H9 (cell line): ENCODE data around the gene TESK2. TPM values are rescaled to one million over a fixed set of nuclear protein-coding genes. Genes with fewer than 3 reads are reported as not detected.
A peak's percentile ranks its signal among the peaks of the same experiment; 100 is the strongest.

Source experiments
- DNase-seq: peaks from one replicate; pipeline ENCODE4 v3.0.0-alpha.2; 2017
- H2AFZ ChIP-seq: one replicate; pipeline ENCODE4 v1.6.1; 2013; ENCODE audit warnings: mild to moderate bottlenecking, low read length, control low read depth, moderate library complexity
- H2AK5ac ChIP-seq: 2 replicates; pipeline ENCODE4 v1.6.1; 2013; ENCODE audit warnings: low read length, control low read depth, mixed read lengths; ENCODE audit not compliant: insufficient read length
- H2BK120ac ChIP-seq: one replicate; pipeline ENCODE4 v1.6.1; 2013; ENCODE audit warnings: low read depth, mild to moderate bottlenecking, low read length, control low read depth, inconsistent platforms; ENCODE audit not compliant: poor library complexity, severe bottlenecking
- H2BK12ac ChIP-seq: 2 replicates; pipeline ENCODE4 v1.6.1; 2013; ENCODE audit warnings: low read length, control low read depth, mixed read lengths, low read depth; ENCODE audit not compliant: insufficient read length
- H2BK15ac ChIP-seq: 2 replicates; pipeline ENCODE4 v1.6.1; 2013; ENCODE audit warnings: low read depth, low read length, control low read depth
- H2BK20ac ChIP-seq: one replicate; pipeline ENCODE4 v1.6.1; 2013; ENCODE audit warnings: low read depth, mild to moderate bottlenecking, low read length, control low read depth, inconsistent platforms; ENCODE audit not compliant: poor library complexity, severe bottlenecking
- H2BK5ac ChIP-seq: 2 replicates; pipeline ENCODE4 v1.6.1; 2013; ENCODE audit warnings: low read length, control low read depth, mixed read lengths; ENCODE audit not compliant: insufficient read length
- H3K14ac ChIP-seq: 2 replicates; pipeline ENCODE4 v1.6.1; 2013; ENCODE audit warnings: low read length, control low read depth; ENCODE audit not compliant: insufficient read depth
- H3K18ac ChIP-seq: 2 replicates; pipeline ENCODE4 v1.6.1; 2013; ENCODE audit warnings: low read depth, mild to moderate bottlenecking, mixed read lengths, low read length, control low read depth; ENCODE audit not compliant: insufficient read length
- H3K23ac ChIP-seq: 2 replicates; pipeline ENCODE4 v1.6.1; 2013; ENCODE audit warnings: low read length, control low read depth, mixed read lengths, low read depth; ENCODE audit not compliant: insufficient read length
- H3K23me2 ChIP-seq: 2 replicates; pipeline ENCODE4 v1.6.1; 2013; ENCODE audit warnings: low read depth, mild to moderate bottlenecking, mixed read lengths, low read length, control low read depth; ENCODE audit not compliant: insufficient read length, poor library complexity, severe bottlenecking
- H3K27ac ChIP-seq: 2 replicates; pipeline ENCODE4 v1.5.1; 2013; ENCODE audit warnings: low read length, control low read depth, mixed read lengths, low read depth; ENCODE audit not compliant: insufficient read length
- H3K27me3 ChIP-seq: 2 replicates; pipeline ENCODE4 v1.6.1; 2013; ENCODE audit warnings: low read length, control low read depth, inconsistent platforms; ENCODE audit not compliant: insufficient read depth
- H3K4ac ChIP-seq: 2 replicates; pipeline ENCODE4 v1.6.1; 2013; ENCODE audit warnings: low read depth, mild to moderate bottlenecking, control low read depth, inconsistent platforms, low read length, moderate library complexity
- H3K4me1 ChIP-seq: 2 replicates; pipeline ENCODE4 v1.6.1; 2013; ENCODE audit warnings: low read length, control low read depth, inconsistent platforms; ENCODE audit not compliant: insufficient read depth
- H3K4me2 ChIP-seq: 2 replicates; pipeline ENCODE4 v1.6.1; 2013; ENCODE audit warnings: low read length, control low read depth, mixed read lengths; ENCODE audit not compliant: insufficient read length, insufficient read depth
- H3K56ac ChIP-seq: 2 replicates; pipeline ENCODE4 v1.6.1; 2013; ENCODE audit warnings: low read depth, mild to moderate bottlenecking, mixed read lengths, low read length, control low read depth; ENCODE audit not compliant: insufficient read length
- H3K79me1 ChIP-seq: 2 replicates; pipeline ENCODE4 v1.6.1; 2013; ENCODE audit warnings: low read depth, mild to moderate bottlenecking, moderate library complexity, low read length, control low read depth, inconsistent platforms; ENCODE audit not compliant: insufficient read depth, poor library complexity, severe bottlenecking
- H3K79me2 ChIP-seq: 2 replicates; pipeline ENCODE4 v1.6.1; 2013; ENCODE audit warnings: low read length, control low read depth, inconsistent platforms; ENCODE audit not compliant: insufficient read depth
- H3K9ac ChIP-seq: 2 replicates; pipeline ENCODE4 v1.6.1; 2013; ENCODE audit warnings: low read length, control low read depth, mixed read lengths; ENCODE audit not compliant: insufficient read length; ENCODE audit errors: extremely low read depth
- H3K9me3 ChIP-seq: one replicate; pipeline ENCODE4 v1.6.1; 2013; ENCODE audit warnings: low read depth, low read length, inconsistent platforms; ENCODE audit not compliant: control insufficient read depth
- H3T11ph ChIP-seq: one replicate; pipeline ENCODE4 v1.6.1; 2013; ENCODE audit warnings: mild to moderate bottlenecking, low read length, control low read depth, inconsistent platforms
- H4K20me1 ChIP-seq: one replicate; pipeline ENCODE4 v1.6.1; 2013; ENCODE audit not compliant: control insufficient read depth, insufficient read length, insufficient read depth
- H4K5ac ChIP-seq: 2 replicates; pipeline ENCODE4 v1.6.1; 2013; ENCODE audit warnings: low read depth, mild to moderate bottlenecking, mixed read lengths, low read length, control low read depth; ENCODE audit not compliant: insufficient read length
- H4K8ac ChIP-seq: replicated peaks from 2 replicates; pipeline ENCODE4 v1.6.1; 2013; ENCODE audit warnings: low read length, control low read depth, mixed read lengths, low read depth; ENCODE audit not compliant: insufficient read length
- H4K91ac ChIP-seq: 2 replicates; pipeline ENCODE4 v1.6.1; 2013; ENCODE audit warnings: low read depth, mild to moderate bottlenecking, moderate library complexity, mixed read lengths, low read length, control low read depth; ENCODE audit not compliant: insufficient read length
- H3K27ac Mint-ChIP-seq, 3 experiments: 2 replicates in 2 of 3; 3 replicates in 1 of 3; pipeline ENCODE4 v1.8.0; 2020 to 2021; ENCODE audit warnings: mixed read lengths in 3 of 3, mild to moderate bottlenecking in 1 of 3, moderate library complexity in 1 of 3
- H3K27me3 Mint-ChIP-seq: 2 replicates; pipeline ENCODE4 v1.8.0; 2021; ENCODE audit warnings: low read depth, mild to moderate bottlenecking, moderate library complexity, mixed read lengths
- H3K36me3 Mint-ChIP-seq, 3 experiments: 2 replicates in 2 of 3; 3 replicates in 1 of 3; pipeline ENCODE4 v1.8.0; 2020 to 2021; ENCODE audit warnings: low read depth in 3 of 3, mixed read lengths in 3 of 3; ENCODE audit not compliant: insufficient read depth in 1 of 3
- H3K4me1 Mint-ChIP-seq, 2 experiments: 2 replicates each; pipeline ENCODE4 v1.8.0; 2020; ENCODE audit warnings: mixed read lengths in 2 of 2
- H3K4me3 Mint-ChIP-seq, 2 experiments: 2 replicates in 1 of 2; 3 replicates in 1 of 2; pipeline ENCODE4 v1.8.0; 2020 to 2021; ENCODE audit warnings: mild to moderate bottlenecking in 2 of 2, mixed read lengths in 2 of 2, moderate library complexity in 1 of 2
- H3K9me3 Mint-ChIP-seq, 2 experiments: 2 replicates in 1 of 2; 3 replicates in 1 of 2; pipeline ENCODE4 v1.8.0; 2020; ENCODE audit warnings: mild to moderate bottlenecking in 2 of 2, mixed read lengths in 2 of 2, moderate library complexity in 1 of 2
- CTCF ChIP-seq: fragments of 200-600 bp; sonication (generic); conservative IDR thresholded peaks from 3 replicates; pipeline ENCODE4 v1.8.0; 2021; ENCODE audit warnings: antibody characterized with exemption, mild to moderate bottlenecking
- WGBS: extraction: QIAGEN DNeasy Blood & Tissue Kit; methylation state at CpG from one replicate; pipeline ENCODE4 v1.1.7; 2013; ENCODE audit warnings: missing lambda C conversion rate, low lambda C conversion rate, mixed read lengths; ENCODE audit not compliant: insufficient read length; ENCODE audit errors: extremely low coverage; 5-methylcytosine and 5-hydroxymethylcytosine counted together
- total RNA-seq: library from RNA; stranded (reverse); gene quantifications from 2 replicates; pipeline ENCODE4 v1.2.1, GENCODE V29; 2021

Gene TESK2
- total RNA-seq, 1 experiment from 2014 or later, result 7.2 TPM

GRCh38 chr1:45375104-45376090 is 115.6 kb downstream of the TESK2 start:
- H2BK5ac ChIP-seq, result no peak overlapping the region
- H2BK15ac ChIP-seq, result no peak overlapping the region
- no peak overlapping the region for H3K9ac ChIP-seq
- no peak overlapping the region for H3K18ac ChIP-seq
- Mint-ChIP-seq H3K36me3 (no peaks in the 10 kb centered on the region), H3K4me1 (no peaks in the 10 kb centered on the region), H3K27ac (peak overlapping the region in 1 of 3 experiments; percentile 29; a peak in 1 of 7 replicates), H3K27me3 (no peaks in the 10 kb centered on the region), H3K9me3 (no peaks in the 10 kb centered on the region), H3K4me3 (no peak overlapping the region)
- H4K20me1 ChIP-seq, result no peaks in the 10 kb centered on the region
- H3K4me1 ChIP-seq, result no peaks in the 10 kb centered on the region
- H3T11ph ChIP-seq, result no peak overlapping the region
- no peak for TF ChIP-seq CTCF
- H4K5ac ChIP-seq, result no peak overlapping the region
- no peaks in the 10 kb centered on the region for H3K27me3 ChIP-seq
- no peak overlapping the region for H2BK12ac ChIP-seq
- H3K9me3 ChIP-seq, result no peaks in the 10 kb centered on the region
- no peak overlapping the region for H3K4ac ChIP-seq
- no peak overlapping the region for H4K8ac ChIP-seq
- no peaks in the 10 kb centered on the region for H3K79me1 ChIP-seq
- no peaks in the 10 kb centered on the region for H3K23me2 ChIP-seq
- no peak overlapping the region for H2AFZ ChIP-seq
- H2AK5ac ChIP-seq, result no peak overlapping the region
- H3K4me2 ChIP-seq, result no peak overlapping the region
- H2BK20ac ChIP-seq, result no peak overlapping the region
- no CpG with 5 or more reads among the region's 3 CpGs for WGBS
- H3K14ac ChIP-seq, result no peak overlapping the region
- H2BK120ac ChIP-seq, result no peak overlapping the region
- no peak overlapping the region for H3K56ac ChIP-seq
- H3K27ac ChIP-seq, result no peak overlapping the region
- no peak overlapping the region for H3K23ac ChIP-seq
- no peaks in the 10 kb centered on the region for H3K79me2 ChIP-seq
- DNase-seq, result no peak
- no peak overlapping the region for H4K91ac ChIP-seq
